VCaP (cell line): ENCODE measurements around the gene GBX2.

Experiments
- H3K27ac ChIP-seq: fragments of 450-650 bp; 2 replicates; pipeline ENCODE4 v1.5.1; 2017
- CTCF ChIP-seq: fragments of 450-650 bp; conservative IDR thresholded peaks from 2 replicates; pipeline ENCODE4 v1.5.1; 2017; ENCODE audit warnings: mild to moderate bottlenecking, moderate library complexity

Gene GBX2

GRCh38 chr2:236176951-236177350, 8.8 kb upstream of the GBX2 start:
- no peak for TF ChIP-seq CTCF
- H3K27ac ChIP-seq: no peak overlapping the region

GRCh38 chr2:236176417-236176816, 8.2 kb upstream of the GBX2 start:
- TF ChIP-seq CTCF: peak; percentile 59

GRCh38 chr2:236175548-236176150, 7.5 kb upstream of the GBX2 start:
- TF ChIP-seq CTCF: no peak
- 0 out of 2 replicates have a peak overlapping the region, but pooled peaks have one; percentile 21 for H3K27ac ChIP-seq

More at GRCh38 chr2:236176417-236176816, 8.2 kb upstream of the GBX2 start:
- H3K27ac ChIP-seq: no peak overlapping the region

GRCh38 chr2:236173729-236174607, 5.8 kb upstream of the GBX2 start:
- no peak overlapping the region for H3K27ac ChIP-seq
- TF ChIP-seq CTCF: no peak

GRCh38 chr2:236173036-236173728, 5.0 kb upstream of the GBX2 start:
- H3K27ac ChIP-seq: no peak overlapping the region
- TF ChIP-seq CTCF: no peak

GRCh38 chr2:236172255-236173035, 4.3 kb upstream of the GBX2 start:
- no peak for TF ChIP-seq CTCF

More at GRCh38 chr2:236172255-236173035, 4.3 kb upstream of the GBX2 start:
- no peak overlapping the region for H3K27ac ChIP-seq
